Smooth muscle cell (in vitro differentiated cells): ENCODE measurements around the gene SMAD2. TPM values are rescaled to one million over a fixed set of nuclear protein-coding genes. Genes with fewer than 3 reads are reported as not detected.
"Not testable (repeated sequence)": the region's sequence is repeated elsewhere in the genome, so short reads cannot be mapped to it uniquely, and the experiment has no call there.

ENCODE experiments used
- DNase-seq: peaks from one replicate; lab custom pipeline; 2025; ENCODE audit not compliant: unreplicated experiment; lab: John Stamatoyannopoulos, UW
- H2AFZ ChIP-seq: fragments of 200-600 bp; sonication (generic); 2 replicates; pipeline ENCODE4 v1.6.0; 2016; ENCODE audit warnings: antibody characterized with exemption, low read depth, mild to moderate bottlenecking
- H3F3A ChIP-seq: fragments of 200-600 bp; sonication (generic); 2 replicates; pipeline ENCODE4 v1.6.0; 2017; ENCODE audit warnings: antibody characterized with exemption, low read depth
- H3K27ac ChIP-seq: fragments of 200-600 bp; sonication (generic); 2 replicates; pipeline ENCODE4 v1.5.1; 2016; ENCODE audit warnings: low read depth, mild to moderate bottlenecking
- H3K27me3 ChIP-seq: fragments of 200-600 bp; sonication (generic); 2 replicates; pipeline ENCODE4 v1.6.1; 2016; ENCODE audit warnings: low read depth, mild to moderate bottlenecking
- H3K36me3 ChIP-seq: fragments of 200-600 bp; sonication (generic); 2 replicates; pipeline ENCODE4 v1.5.1; 2016; ENCODE audit warnings: low read depth
- H3K4me1 ChIP-seq: fragments of 200-600 bp; sonication (generic); 2 replicates; pipeline ENCODE4 v1.5.1; 2016; ENCODE audit warnings: low read depth
- H3K4me2 ChIP-seq: fragments of 200-600 bp; sonication (generic); 2 replicates; pipeline ENCODE4 v1.6.0; 2016; ENCODE audit warnings: mild to moderate bottlenecking
- H3K4me3 ChIP-seq: fragments of 200-600 bp; sonication (generic); 2 replicates; pipeline ENCODE4 v1.5.1; 2016; ENCODE audit warnings: mild to moderate bottlenecking
- H3K79me2 ChIP-seq: fragments of 200-600 bp; sonication (generic); 2 replicates; pipeline ENCODE4 v1.6.0; 2016; ENCODE audit warnings: low read depth, mild to moderate bottlenecking
- H3K9ac ChIP-seq: fragments of 200-600 bp; sonication (generic); 2 replicates; pipeline ENCODE4 v1.6.0; 2016; ENCODE audit warnings: low read depth
- H3K9me3 ChIP-seq: fragments of 200-600 bp; sonication (generic); replicated peaks from 2 replicates; pipeline ENCODE4 v1.5.1; 2016; ENCODE audit warnings: low read depth
- H4K20me1 ChIP-seq: fragments of 200-600 bp; sonication (generic); 2 replicates; pipeline ENCODE4 v1.6.0; 2016; ENCODE audit warnings: low read depth
- CTCF ChIP-seq: fragments of 200-600 bp; sonication (generic); IDR thresholded peaks from 2 replicates; pipeline ENCODE4 v1.5.1; 2017; ENCODE audit warnings: borderline replicate concordance, mild to moderate bottlenecking, antibody characterized with exemption; ENCODE audit not compliant: insufficient read depth, poor library complexity, severe bottlenecking
- WGBS: methylation state at CpG from one replicate; pipeline ENCODE4 v1.1.7; 2016; ENCODE audit warnings: low lambda C conversion rate; 5-methylcytosine and 5-hydroxymethylcytosine counted together
- polyA plus RNA-seq: library from polyadenylated mRNA; unstranded; fragments of >200 nt; fragmentation: Nextera tagmentation; extraction: Ambion mirVana; gene quantifications from 2 replicates; pipeline ENCODE4 v1.2.1, GENCODE V29; 2016
- small RNA-seq: library from RNA; depleted of rRNA; stranded (forward); fragments of <200 nt; gene quantifications from one replicate; pipeline ENCODE3, GENCODE V24; 2014
- total RNA-seq: library from RNA; depleted of rRNA; stranded (reverse); fragments of >200 nt; gene quantifications from 2 replicates; pipeline ENCODE4 v1.2.3, GENCODE V29; 2014

SMAD2 gene
- total and polyA plus RNA-seq, 2 experiments from 2014 or later = 63.8 to 120 TPM

- no peak overlapping the region for H2AFZ ChIP-seq
These were observed 157.8 kb downstream of the SMAD2 start for GRCh38 chr18:47772374-47773248.

GRCh38 chr18:47771922-47772321 lies 158.5 kb downstream of the SMAD2 start:
- TF ChIP-seq CTCF = no peak
- H3K36me3 ChIP-seq = no peaks in the 10 kb centered on the region
- 60% methylated on average over 3 of the region's 3 CpGs for WGBS

More at GRCh38 chr18:47772374-47773248, 157.8 kb downstream of the SMAD2 start:
- H3K9ac ChIP-seq = no peak overlapping the region
- no peaks in the 10 kb centered on the region for H4K20me1 ChIP-seq
- 65% methylated on average over 16 of the region's 16 CpGs for WGBS
- H3K4me3 ChIP-seq = no peak overlapping the region
- no peaks in the 10 kb centered on the region for H3K79me2 ChIP-seq
- H3K36me3 ChIP-seq = no peaks in the 10 kb centered on the region
- H3K4me2 ChIP-seq = no peak overlapping the region
- H3K9me3 ChIP-seq = no peaks in the 10 kb centered on the region
- H3K27ac ChIP-seq = no peak overlapping the region
- peak; percentile 66 for TF ChIP-seq CTCF
- H3K4me1 ChIP-seq = no peaks in the 10 kb centered on the region
- no peak for DNase-seq
- H3K27me3 ChIP-seq = no peaks in the 10 kb centered on the region
- no peaks in the 10 kb centered on the region for H3F3A ChIP-seq

GRCh38 chr18:47767699-47768098 lies 162.8 kb downstream of the SMAD2 start:
- Histone ChIP-seq H3K27me3 (no peaks in the 10 kb centered on the region), H2AFZ (no peak overlapping the region), H4K20me1 (no peaks in the 10 kb centered on the region), H3K4me2 (no peak overlapping the region), H3K9ac (no peak overlapping the region), H3K36me3 (no peaks in the 10 kb centered on the region), H3K4me3 (no peak overlapping the region), H3K27ac (no peak overlapping the region), H3F3A (no peaks in the 10 kb centered on the region), H3K79me2 (no peaks in the 10 kb centered on the region), H3K9me3 (no peaks in the 10 kb centered on the region), H3K4me1 (no peaks in the 10 kb centered on the region)
- DNase-seq = no peak
- WGBS = 81% methylated on average over 2 of the region's 2 CpGs
- no peak for TF ChIP-seq CTCF

More at GRCh38 chr18:47771922-47772321, 158.5 kb downstream of the SMAD2 start:
- no peak overlapping the region for H3K27ac ChIP-seq
- no peak overlapping the region for H3K4me2 ChIP-seq
- no peaks in the 10 kb centered on the region for H3F3A ChIP-seq
- no peak overlapping the region for H3K9ac ChIP-seq
- H3K4me1 ChIP-seq = no peaks in the 10 kb centered on the region
- DNase-seq = no peak
- no peak overlapping the region for H2AFZ ChIP-seq
- H4K20me1 ChIP-seq = no peaks in the 10 kb centered on the region
- no peak overlapping the region for H3K4me3 ChIP-seq
- H3K9me3 ChIP-seq = no peaks in the 10 kb centered on the region
- H3K79me2 ChIP-seq = no peaks in the 10 kb centered on the region
- no peaks in the 10 kb centered on the region for H3K27me3 ChIP-seq

GRCh38 chr18:47767198-47767597 lies 163.3 kb downstream of the SMAD2 start:
- H2AFZ ChIP-seq, H3K9ac ChIP-seq: not testable (repeated sequence)
- 97% methylated on average over 3 of the region's 3 CpGs for WGBS

More at GRCh38 chr18:47767198-47767597, 163.3 kb downstream of the SMAD2 start:
- not testable (repeated sequence) for DNase-seq, H3K4me2 ChIP-seq, H3K27me3 ChIP-seq, H3K27ac ChIP-seq, H4K20me1 ChIP-seq, H3K4me3 ChIP-seq, H3K4me1 ChIP-seq, H3F3A ChIP-seq, H3K36me3 ChIP-seq, H3K79me2 ChIP-seq, H3K9me3 ChIP-seq

Small RNA genes lying within 50 kb of the gene (small RNA-seq; reads per million reads assigned to genes)
- gene AC120349.2 (not detected), gene MTCO2P2 (0.11 reads per million)
